SU-DHL-6 (cell line): ENCODE data around the gene DLG4.

ENCODE experiments used
- EZH2phosphoT487 ChIP-seq: fragments of 200-600 bp; sonication (generic), shearing (Covaris generic); conservative IDR thresholded peaks from 2 replicates; pipeline ENCODE4 v1.6.1; 2018; ENCODE audit warnings: mild to moderate bottlenecking, antibody characterized with exemption, low read length, moderate library complexity, mixed read lengths
- TF ChIP-seq, protein P1 (sequence below): fragments of 200-600 bp; sonication (generic); IDR thresholded peaks from one replicate; pipeline ENCODE4 v1.5.1; 2017; ENCODE audit warnings: antibody characterized with exemption, mild to moderate bottlenecking, low read length, moderate library complexity; ENCODE audit not compliant: insufficient read depth, poor library complexity, severe bottlenecking

DNA sequence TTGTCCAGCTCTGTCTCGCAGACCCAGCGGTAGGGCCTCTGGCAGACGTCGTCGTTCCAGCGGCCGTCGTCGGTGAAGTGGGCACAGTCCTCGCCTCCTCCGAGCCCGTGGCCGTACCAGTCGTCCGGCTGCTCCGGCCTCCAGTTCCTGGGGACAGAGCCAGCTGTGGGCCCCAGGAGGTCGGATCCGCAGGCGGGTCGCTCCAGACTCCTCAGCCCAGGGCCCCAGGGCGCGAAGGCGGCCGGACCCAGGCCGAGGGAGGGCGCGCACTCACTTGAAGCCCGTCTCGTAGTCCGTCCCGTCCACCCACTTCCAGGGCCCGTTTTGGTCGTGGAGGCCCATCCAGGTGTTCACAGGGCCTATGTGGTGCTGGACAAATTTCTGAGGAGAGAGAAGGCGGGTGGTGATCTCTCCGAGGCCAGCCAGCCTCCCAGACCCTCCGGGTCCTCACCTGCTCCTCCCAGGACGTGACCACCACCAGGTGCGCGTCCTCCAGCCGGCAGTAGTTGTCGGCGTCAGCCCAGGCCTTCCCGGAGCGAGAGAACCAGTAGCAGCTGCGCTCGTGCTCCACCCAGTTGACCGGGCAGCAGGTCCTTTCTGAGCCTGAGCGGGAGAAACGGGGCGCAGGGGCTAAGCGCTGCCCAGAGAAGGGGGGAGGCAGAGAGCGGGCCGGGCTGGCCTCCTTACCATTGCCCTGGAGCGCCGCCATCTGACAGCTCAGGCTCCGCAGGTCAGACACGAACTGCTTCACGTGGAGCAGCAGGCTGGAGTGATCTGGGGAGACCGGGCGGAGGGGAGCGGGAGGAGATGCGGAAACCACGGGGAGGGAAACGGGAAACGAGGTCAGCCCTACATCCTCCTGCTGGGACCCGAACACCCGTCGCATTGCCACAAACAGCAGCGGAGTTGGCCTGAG lies 45.7 kb downstream of the DLG4 start:
- TF ChIP-seq, protein P1, sequence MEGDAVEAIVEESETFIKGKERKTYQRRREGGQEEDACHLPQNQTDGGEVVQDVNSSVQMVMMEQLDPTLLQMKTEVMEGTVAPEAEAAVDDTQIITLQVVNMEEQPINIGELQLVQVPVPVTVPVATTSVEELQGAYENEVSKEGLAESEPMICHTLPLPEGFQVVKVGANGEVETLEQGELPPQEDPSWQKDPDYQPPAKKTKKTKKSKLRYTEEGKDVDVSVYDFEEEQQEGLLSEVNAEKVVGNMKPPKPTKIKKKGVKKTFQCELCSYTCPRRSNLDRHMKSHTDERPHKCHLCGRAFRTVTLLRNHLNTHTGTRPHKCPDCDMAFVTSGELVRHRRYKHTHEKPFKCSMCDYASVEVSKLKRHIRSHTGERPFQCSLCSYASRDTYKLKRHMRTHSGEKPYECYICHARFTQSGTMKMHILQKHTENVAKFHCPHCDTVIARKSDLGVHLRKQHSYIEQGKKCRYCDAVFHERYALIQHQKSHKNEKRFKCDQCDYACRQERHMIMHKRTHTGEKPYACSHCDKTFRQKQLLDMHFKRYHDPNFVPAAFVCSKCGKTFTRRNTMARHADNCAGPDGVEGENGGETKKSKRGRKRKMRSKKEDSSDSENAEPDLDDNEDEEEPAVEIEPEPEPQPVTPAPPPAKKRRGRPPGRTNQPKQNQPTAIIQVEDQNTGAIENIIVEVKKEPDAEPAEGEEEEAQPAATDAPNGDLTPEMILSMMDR = no peak
- no peak for TF ChIP-seq EZH2phosphoT487
